Tibial nerve (tissue), 4 donors: ENCODE results near the gene AGAP5. TPM values are rescaled to one million over a fixed set of nuclear protein-coding genes. Genes with fewer than 3 reads are reported as not detected.
A peak's percentile ranks its signal among the peaks of the same experiment; 100 is the strongest.
"Not testable (repeated sequence)": the region's sequence is repeated elsewhere in the genome, so short reads cannot be mapped to it uniquely, and the experiment has no call there.

Source experiments
- DNase-seq, 2 donors: peaks; one replicate each; pipeline ENCODE4 v3.0.0-alpha.2; 2019; ENCODE audit warnings: low spot score in 2 of 2
- H3K27ac ChIP-seq, 4 donors: fragments of 200-600 bp; sonication (generic) in 3 of 4; one replicate each; pipeline ENCODE4 v1.5.1; 2017 to 2019; ENCODE audit warnings: mild to moderate bottlenecking in 1 of 4
- H3K27me3 ChIP-seq, 2 donors: fragments of 200-600 bp; sonication (generic) in 1 of 2; one replicate each; pipeline versions ENCODE4 v1.5.1 to v1.6.0; 2017 to 2019
- H3K36me3 ChIP-seq, 3 donors: fragments of 200-600 bp; sonication (generic); one replicate each; pipeline ENCODE4 v1.5.1; 2018 to 2019
- H3K4me1 ChIP-seq, 4 donors: fragments of 200-600 bp; sonication (generic) in 3 of 4; one replicate each; pipeline ENCODE4 v1.5.1; 2017 to 2019
- H3K4me3 ChIP-seq, 4 donors: fragments of 200-600 bp; sonication (generic) in 3 of 4; one replicate each; pipeline ENCODE4 v1.5.1; 2017 to 2019; ENCODE audit warnings: mild to moderate bottlenecking in 1 of 4, moderate library complexity in 1 of 4
- H3K9me3 ChIP-seq, 4 donors: fragments of 200-600 bp; sonication (generic) in 3 of 4; one replicate each; pipeline ENCODE4 v1.5.1; 2017 to 2019
- CTCF ChIP-seq, 5 experiments: fragments of 200-600 bp in 3 of 5; fragments of 450-650 bp in 2 of 5; sonication (generic) in 3 of 5; IDR thresholded peaks; one replicate each; pipeline ENCODE4 v1.5.1; 2016 to 2019; ENCODE audit warnings: antibody characterized with exemption in 5 of 5, mild to moderate bottlenecking in 3 of 5, moderate library complexity in 2 of 5
- EP300 ChIP-seq, 2 donors: sonication (generic); formaldehyde crosslinking; IDR thresholded peaks; one replicate each; pipeline ENCODE4 v1.6.1; 2017; ENCODE audit warnings: antibody characterized with exemption in 2 of 2, mild to moderate bottlenecking in 1 of 2
- POLR2A ChIP-seq, 2 donors: fragments of 450-650 bp; IDR thresholded peaks; one replicate each; pipeline ENCODE4 v1.6.1; 2017; ENCODE audit warnings: antibody characterized with exemption in 2 of 2, mild to moderate bottlenecking in 2 of 2, moderate library complexity in 2 of 2
- WGBS, 2 donors: methylation state at CpG; one replicate each; pipeline ENCODE4 v1.1.5; 2018; 5-methylcytosine and 5-hydroxymethylcytosine counted together
- total RNA-seq, 4 donors: library from RNA; depleted of rRNA; stranded (reverse); fragments of >200 nt; gene quantifications; one replicate each; pipeline ENCODE4 v1.1.0, GENCODE V29; 2016

Gene AGAP5
- total RNA-seq, 4 donors from 2014 or later: 7.8 to 13.8 (median 8.8) TPM

- Histone ChIP-seq H3K36me3 (peaks cover 0 to 59% (median 0%) of the 10 kb centered on the region in 3 donors), H3K27me3 (no peaks in the 10 kb centered on the region), H3K27ac (no peak overlapping the region), H3K4me1 (peaks cover 0 to 57% (median 14%) of the 10 kb centered on the region in 4 donors), H3K4me3 (no peak overlapping the region), H3K9me3 (no peaks in the 10 kb centered on the region)
- TF ChIP-seq CTCF (IDR thresholded peaks at IDR 0.05) (no peak), EP300 (IDR thresholded peaks at IDR 0.05) (no peak), POLR2A (IDR thresholded peaks at IDR 0.05) (no peak)
- DNase-seq: no peak
- 93 to 94% methylated on average over 13 to 16 of the region's 20 CpGs for WGBS, 2 donors
Measured at GRCh38 chr10:73732426-73732825, 34.5 kb upstream of the AGAP5 start.

- no peak for DNase-seq
- H3K36me3 ChIP-seq: peaks cover 0 to 57% (median under 1%) of the 10 kb centered on the region in 3 donors
- H3K4me1 ChIP-seq: peaks cover 0 to 57% (median 14%) of the 10 kb centered on the region in 4 donors
- H3K27ac ChIP-seq: peak overlapping the region in 2 of 4 donors; percentile 83 to 91
- WGBS, 2 donors: 87 to 91% methylated on average over 36 to 42 of the region's 42 CpGs
- no peak for TF ChIP-seq EP300 (IDR thresholded peaks at IDR 0.05)
- TF ChIP-seq POLR2A (IDR thresholded peaks at IDR 0.05): no peak
- no peak for TF ChIP-seq CTCF (IDR thresholded peaks at IDR 0.05)
- H3K4me3 ChIP-seq: peak overlapping the region in 1 of 4 donors; percentile 62
- H3K9me3 ChIP-seq: no peaks in the 10 kb centered on the region
- no peaks in the 10 kb centered on the region for H3K27me3 ChIP-seq
Measured at GRCh38 chr10:73731588-73732375, 33.9 kb upstream of the AGAP5 start.

- 1% methylated on average over 58 of the region's 58 CpGs for WGBS, 2 donors
- H3K27ac ChIP-seq: peak overlapping the region; percentile 59 to 91 (median 86)
- DNase-seq: peak; percentile 72 to 86
- H3K27me3 ChIP-seq: no peaks in the 10 kb centered on the region
- peak overlapping the region; percentile 62 to 71 (median 69) for H3K4me3 ChIP-seq
- peaks cover 0 to 57% (median 14%) of the 10 kb centered on the region in 4 donors for H3K4me1 ChIP-seq
- peaks cover 0 to 58% (median 8%) of the 10 kb centered on the region in 3 donors for H3K36me3 ChIP-seq
- TF ChIP-seq EP300 (IDR thresholded peaks at IDR 0.05): peak; percentile 73 to 89
- peak in 1 of 2 donors; percentile 52 for TF ChIP-seq POLR2A (IDR thresholded peaks at IDR 0.05)
- TF ChIP-seq CTCF (IDR thresholded peaks at IDR 0.05): no peak
- H3K9me3 ChIP-seq: no peaks in the 10 kb centered on the region
Measured at GRCh38 chr10:73730153-73730906, 32.4 kb upstream of the AGAP5 start.

GRCh38 chr10:73729781-73730152 lies 31.9 kb upstream of the AGAP5 start:
- 1% methylated on average over 9 of the region's 9 CpGs for WGBS, 2 donors
- Histone ChIP-seq H3K4me1 (peaks cover 0 to 55% (median 14%) of the 10 kb centered on the region in 4 donors), H3K4me3 (peak overlapping the region; percentile 62 to 71 (median 69)), H3K36me3 (peaks cover 0 to 61% (median 8%) of the 10 kb centered on the region in 3 donors), H3K27ac (peak overlapping the region; percentile 59 to 91 (median 86))
- H3K27me3 ChIP-seq, DNase-seq, H3K9me3 ChIP-seq: not testable (repeated sequence)

- H3K4me3 ChIP-seq: no peak overlapping the region
- H3K4me1 ChIP-seq: peaks cover 0 to 6% (median 0%) of the 10 kb centered on the region in 4 donors
- no peak for TF ChIP-seq POLR2A (IDR thresholded peaks at IDR 0.05)
- TF ChIP-seq EP300 (IDR thresholded peaks at IDR 0.05): no peak
- no peak for TF ChIP-seq CTCF (IDR thresholded peaks at IDR 0.05)
- WGBS, 2 donors: 65 to 75% methylated on average over 4 of the region's 4 CpGs
- H3K36me3 ChIP-seq: peaks cover 0 to 84% (median 8%) of the 10 kb centered on the region in 3 donors
- no peaks in the 10 kb centered on the region for H3K9me3 ChIP-seq
- no peak overlapping the region for H3K27ac ChIP-seq
- no peak for DNase-seq
- H3K27me3 ChIP-seq: no peaks in the 10 kb centered on the region
Measured at GRCh38 chr10:73723516-73723915, 25.6 kb upstream of the AGAP5 start.
